GM23338 (cell line): ENCODE results near the gene CRYZL1. TPM values are rescaled to one million over a fixed set of nuclear protein-coding genes. Genes with fewer than 3 reads are reported as not detected.

ENCODE experiments used
- ATAC-seq: fragments of 200-7000 bp; cut with Tn5 transposase; 3 replicates; pipeline ENCODE4 v1.9.1; 2020
- DNase-seq: peaks from one replicate; pipeline ENCODE4 v3.0.0-alpha.2; 2015; ENCODE audit warnings: low spot score
- H2AFZ ChIP-seq: fragments of 200-600 bp; sonication (generic); 2 replicates; pipeline ENCODE4 v1.8.0; 2016; ENCODE audit warnings: antibody characterized with exemption, mild to moderate bottlenecking, moderate library complexity
- H3F3A ChIP-seq: fragments of 200-600 bp; sonication (generic); replicated peaks from 2 replicates; pipeline ENCODE4 v1.8.0; 2017; ENCODE audit warnings: antibody characterized with exemption, mixed run types, low read depth
- H3K27ac ChIP-seq: fragments of 200-600 bp; sonication (generic); 2 replicates; pipeline ENCODE4 v1.6.1; 2016; ENCODE audit warnings: low read depth
- H3K27me3 ChIP-seq: fragments of 200-600 bp; sonication (generic); 2 replicates; pipeline ENCODE4 v1.8.0; 2016; ENCODE audit warnings: mild to moderate bottlenecking, mixed run types, moderate library complexity; ENCODE audit not compliant: insufficient read depth
- H3K36me3 ChIP-seq: fragments of 200-600 bp; sonication (generic); 2 replicates; pipeline ENCODE4 v1.8.0; 2016; ENCODE audit warnings: mild to moderate bottlenecking; ENCODE audit not compliant: insufficient read depth
- H3K4me1 ChIP-seq: fragments of 200-600 bp; sonication (generic); 2 replicates; pipeline ENCODE4 v1.8.0; 2016; ENCODE audit warnings: mild to moderate bottlenecking, moderate library complexity; ENCODE audit not compliant: insufficient read depth
- H3K4me2 ChIP-seq: fragments of 200-600 bp; sonication (generic); 2 replicates; pipeline ENCODE4 v1.7.1; 2017; ENCODE audit warnings: mixed run types
- H3K4me3 ChIP-seq: fragments of 200-600 bp; sonication (generic); 2 replicates; pipeline ENCODE4 v1.6.1; 2016; ENCODE audit warnings: mixed run types
- H3K79me2 ChIP-seq: fragments of 200-600 bp; sonication (generic); replicated peaks from 2 replicates; pipeline ENCODE4 v1.8.0; 2017; ENCODE audit warnings: mild to moderate bottlenecking; ENCODE audit not compliant: insufficient read depth
- H3K9me2 ChIP-seq: fragments of 200-600 bp; sonication (generic); 2 replicates; pipeline ENCODE4 v1.8.0; 2017; ENCODE audit not compliant: insufficient read depth
- H4K20me1 ChIP-seq: fragments of 200-600 bp; sonication (generic); replicated peaks from 2 replicates; pipeline ENCODE4 v1.8.0; 2017; ENCODE audit warnings: mild to moderate bottlenecking; ENCODE audit not compliant: insufficient read depth
- H3K27ac Mint-ChIP-seq: 2 replicates; pipeline ENCODE4 v1.8.0; 2020; ENCODE audit warnings: inconsistent platforms, mild to moderate bottlenecking, moderate library complexity, mixed read lengths
- H3K27me3 Mint-ChIP-seq: 3 replicates; pipeline ENCODE4 v1.8.0; 2022; ENCODE audit warnings: low read depth, mild to moderate bottlenecking, moderate library complexity, mixed read lengths, inconsistent platforms; ENCODE audit not compliant: insufficient read depth, poor library complexity
- H3K36me3 Mint-ChIP-seq: 3 replicates; pipeline ENCODE4 v1.8.0; 2021; ENCODE audit warnings: low read depth, mild to moderate bottlenecking, inconsistent platforms, moderate library complexity, mixed read lengths
- H3K4me1 Mint-ChIP-seq: 3 replicates; pipeline ENCODE4 v1.8.0; 2020; ENCODE audit warnings: mild to moderate bottlenecking, inconsistent platforms, mixed read lengths
- H3K4me3 Mint-ChIP-seq: 3 replicates; pipeline ENCODE4 v1.8.0; 2021; ENCODE audit warnings: moderate library complexity, mild to moderate bottlenecking, inconsistent platforms, mixed read lengths
- H3K9me3 Mint-ChIP-seq: 3 replicates; pipeline ENCODE4 v1.8.0; 2020; ENCODE audit warnings: moderate library complexity, mild to moderate bottlenecking, inconsistent platforms, mixed read lengths
- CREB1 ChIP-seq: fragments of 250-450 bp; sonication (Bioruptor Pico); IDR thresholded peaks from 2 replicates; pipeline ENCODE4 v1.5.0; 2020; ENCODE audit warnings: low read depth, mild to moderate bottlenecking, moderate library complexity
- EZH2 ChIP-seq: fragments of 200-600 bp; sonication (generic); IDR thresholded peaks from one replicate; pipeline ENCODE4 v1.8.0; 2017; ENCODE audit warnings: antibody characterized with exemption, mild to moderate bottlenecking, low read depth; ENCODE audit not compliant: unreplicated experiment
- EZH2phosphoT487 ChIP-seq: fragments of 200-600 bp; sonication (generic); IDR thresholded peaks from one replicate; pipeline ENCODE4 v1.8.1; 2018; ENCODE audit warnings: antibody characterized with exemption; ENCODE audit not compliant: unreplicated experiment
- JUNB ChIP-seq: IDR thresholded peaks from one replicate; pipeline ENCODE4 v1.6.1; 2016; ENCODE audit warnings: antibody characterized with exemption; ENCODE audit not compliant: unreplicated experiment
- NANOG ChIP-seq: IDR thresholded peaks from 2 replicates; pipeline ENCODE4 v1.6.1; 2016; ENCODE audit warnings: antibody characterized with exemption, borderline replicate concordance
- REST ChIP-seq: IDR thresholded peaks from one replicate; pipeline ENCODE4 v1.6.1; 2018; ENCODE audit warnings: antibody characterized with exemption; ENCODE audit not compliant: unreplicated experiment
- ZNF114 ChIP-seq: fragments of 250-450 bp; sonication (Bioruptor Pico); IDR thresholded peaks from 2 replicates; pipeline ENCODE4 v1.5.0; 2020; ENCODE audit warnings: mild to moderate bottlenecking, moderate library complexity
- ZNF331 ChIP-seq: fragments of 250-450 bp; sonication (Bioruptor Pico); IDR thresholded peaks from 2 replicates; pipeline ENCODE4 v1.5.0; 2020; ENCODE audit warnings: low read depth, mild to moderate bottlenecking, moderate library complexity
- polyA plus RNA-seq: library from polyadenylated mRNA; unstranded; fragments of >200 nt; fragmentation: Nextera tagmentation; extraction: Ambion mirVana; gene quantifications from 2 replicates; pipeline ENCODE4 v1.2.1, GENCODE V29; 2016
- total RNA-seq: library from RNA; depleted of rRNA; stranded (reverse); fragments of >200 nt; shearing (Covaris generic); gene quantifications from 2 replicates; pipeline ENCODE4 v1.2.3, GENCODE V29; 2014
- TF ChIP-seq, protein P1 (sequence below): fragments of 250-450 bp; sonication (Bioruptor Pico); IDR thresholded peaks from 2 replicates; pipeline ENCODE4 v1.5.0; 2020; ENCODE audit warnings: mild to moderate bottlenecking, moderate library complexity

The CRYZL1 gene
- total and polyA plus RNA-seq, 2 experiments from 2014 or later: 23.8 to 40.5 TPM

DNA sequence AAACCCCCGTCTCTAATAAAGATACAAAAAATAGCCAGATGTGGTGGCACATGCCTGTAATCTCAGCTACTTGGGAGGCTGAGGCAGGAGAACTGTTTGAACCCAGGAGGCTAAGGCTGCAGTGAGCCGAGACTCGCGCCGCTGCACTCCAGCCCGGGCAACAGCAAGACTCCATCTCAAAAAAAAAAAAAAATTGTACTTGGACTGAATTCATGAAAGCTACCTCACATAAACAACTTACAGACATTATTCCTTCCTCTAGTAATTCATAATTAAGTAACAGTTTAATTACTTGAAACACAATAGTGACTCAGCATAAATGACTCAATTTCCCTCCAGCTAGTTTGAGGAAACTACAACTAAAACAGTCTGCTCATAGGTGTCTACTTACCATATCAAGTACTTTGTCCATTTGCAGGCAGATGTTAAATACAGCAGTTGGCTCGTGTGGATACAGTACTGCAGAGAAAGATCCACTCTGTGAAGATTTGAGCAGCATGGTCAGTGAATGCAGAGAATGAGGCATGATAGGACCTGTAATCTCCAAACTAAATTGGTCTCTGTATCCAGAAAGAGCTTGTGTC, 62.5 kb downstream of the CRYZL1 start (continued):
- no peak for TF ChIP-seq REST
- TF ChIP-seq CREB1: no peak
- TF ChIP-seq ZNF331 (CRISPR knock-in tag): no peak
- TF ChIP-seq EZH2: no peak

- H3K27me3 Mint-ChIP-seq: no peaks in the 10 kb centered on the region
- TF ChIP-seq NANOG: no peak
- TF ChIP-seq EZH2phosphoT487: no peak
- no peak for TF ChIP-seq REST
- TF ChIP-seq, protein P1, sequence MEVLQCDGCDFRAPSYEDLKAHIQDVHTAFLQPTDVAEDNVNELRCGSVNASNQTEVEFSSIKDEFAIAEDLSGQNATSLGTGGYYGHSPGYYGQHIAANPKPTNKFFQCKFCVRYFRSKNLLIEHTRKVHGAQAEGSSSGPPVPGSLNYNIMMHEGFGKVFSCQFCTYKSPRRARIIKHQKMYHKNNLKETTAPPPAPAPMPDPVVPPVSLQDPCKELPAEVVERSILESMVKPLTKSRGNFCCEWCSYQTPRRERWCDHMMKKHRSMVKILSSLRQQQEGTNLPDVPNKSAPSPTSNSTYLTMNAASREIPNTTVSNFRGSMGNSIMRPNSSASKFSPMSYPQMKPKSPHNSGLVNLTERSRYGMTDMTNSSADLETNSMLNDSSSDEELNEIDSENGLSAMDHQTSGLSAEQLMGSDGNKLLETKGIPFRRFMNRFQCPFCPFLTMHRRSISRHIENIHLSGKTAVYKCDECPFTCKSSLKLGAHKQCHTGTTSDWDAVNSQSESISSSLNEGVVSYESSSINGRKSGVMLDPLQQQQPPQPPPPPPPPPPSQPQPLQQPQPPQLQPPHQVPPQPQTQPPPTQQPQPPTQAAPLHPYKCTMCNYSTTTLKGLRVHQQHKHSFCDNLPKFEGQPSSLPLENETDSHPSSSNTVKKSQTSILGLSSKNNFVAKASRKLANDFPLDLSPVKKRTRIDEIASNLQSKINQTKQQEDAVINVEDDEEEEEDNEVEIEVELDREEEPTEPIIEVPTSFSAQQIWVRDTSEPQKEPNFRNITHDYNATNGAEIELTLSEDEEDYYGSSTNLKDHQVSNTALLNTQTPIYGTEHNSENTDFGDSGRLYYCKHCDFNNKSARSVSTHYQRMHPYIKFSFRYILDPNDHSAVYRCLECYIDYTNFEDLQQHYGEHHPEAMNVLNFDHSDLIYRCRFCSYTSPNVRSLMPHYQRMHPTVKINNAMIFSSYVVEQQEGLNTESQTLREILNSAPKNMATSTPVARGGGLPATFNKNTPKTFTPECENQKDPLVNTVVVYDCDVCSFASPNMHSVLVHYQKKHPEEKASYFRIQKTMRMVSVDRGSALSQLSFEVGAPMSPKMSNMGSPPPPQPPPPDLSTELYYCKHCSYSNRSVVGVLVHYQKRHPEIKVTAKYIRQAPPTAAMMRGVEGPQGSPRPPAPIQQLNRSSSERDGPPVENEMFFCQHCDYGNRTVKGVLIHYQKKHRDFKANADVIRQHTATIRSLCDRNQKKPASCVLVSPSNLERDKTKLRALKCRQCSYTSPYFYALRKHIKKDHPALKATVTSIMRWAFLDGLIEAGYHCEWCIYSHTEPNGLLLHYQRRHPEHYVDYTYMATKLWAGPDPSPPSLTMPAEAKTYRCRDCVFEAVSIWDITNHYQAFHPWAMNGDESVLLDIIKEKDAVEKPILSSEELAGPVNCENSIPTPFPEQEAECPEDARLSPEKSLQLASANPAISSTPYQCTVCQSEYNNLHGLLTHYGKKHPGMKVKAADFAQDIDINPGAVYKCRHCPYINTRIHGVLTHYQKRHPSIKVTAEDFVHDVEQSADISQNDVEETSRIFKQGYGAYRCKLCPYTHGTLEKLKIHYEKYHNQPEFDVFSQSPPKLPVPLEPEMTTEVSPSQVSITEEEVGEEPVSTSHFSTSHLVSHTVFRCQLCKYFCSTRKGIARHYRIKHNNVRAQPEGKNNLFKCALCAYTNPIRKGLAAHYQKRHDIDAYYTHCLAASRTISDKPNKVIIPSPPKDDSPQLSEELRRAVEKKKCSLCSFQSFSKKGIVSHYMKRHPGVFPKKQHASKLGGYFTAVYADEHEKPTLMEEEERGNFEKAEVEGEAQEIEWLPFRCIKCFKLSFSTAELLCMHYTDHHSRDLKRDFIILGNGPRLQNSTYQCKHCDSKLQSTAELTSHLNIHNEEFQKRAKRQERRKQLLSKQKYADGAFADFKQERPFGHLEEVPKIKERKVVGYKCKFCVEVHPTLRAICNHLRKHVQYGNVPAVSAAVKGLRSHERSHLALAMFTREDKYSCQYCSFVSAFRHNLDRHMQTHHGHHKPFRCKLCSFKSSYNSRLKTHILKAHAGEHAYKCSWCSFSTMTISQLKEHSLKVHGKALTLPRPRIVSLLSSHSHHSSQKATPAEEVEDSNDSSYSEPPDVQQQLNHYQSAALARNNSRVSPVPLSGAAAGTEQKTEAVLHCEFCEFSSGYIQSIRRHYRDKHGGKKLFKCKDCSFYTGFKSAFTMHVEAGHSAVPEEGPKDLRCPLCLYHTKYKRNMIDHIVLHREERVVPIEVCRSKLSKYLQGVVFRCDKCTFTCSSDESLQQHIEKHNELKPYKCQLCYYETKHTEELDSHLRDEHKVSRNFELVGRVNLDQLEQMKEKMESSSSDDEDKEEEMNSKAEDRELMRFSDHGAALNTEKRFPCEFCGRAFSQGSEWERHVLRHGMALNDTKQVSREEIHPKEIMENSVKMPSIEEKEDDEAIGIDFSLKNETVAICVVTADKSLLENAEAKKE (CRISPR knock-in tag): no peak
- TF ChIP-seq EZH2: no peak
- TF ChIP-seq ZNF114 (CRISPR knock-in tag): no peak
- no peak for TF ChIP-seq JUNB
Observed at GRCh38 chr21:33578214-33578613, 63.3 kb downstream of the CRYZL1 start.

More at GRCh38 chr21:33578214-33578613, 63.3 kb downstream of the CRYZL1 start:
- H3K27ac ChIP-seq: no peak overlapping the region
- peaks cover 9% of the 10 kb centered on the region; the same call in 1 of the 2 replicates for H4K20me1 ChIP-seq
- no peak for ATAC-seq
- DNase-seq: no peak
- Mint-ChIP-seq H3K27ac (no peak overlapping the region), H3K4me3 (no peak overlapping the region), H3K4me1 (no peaks in the 10 kb centered on the region), H3K36me3 (peaks cover 61% of the 10 kb centered on the region), H3K9me3 (no peaks in the 10 kb centered on the region)
- peaks cover 3% of the 10 kb centered on the region; the same call in 1 of the 2 replicates for H3F3A ChIP-seq
- H2AFZ ChIP-seq: no peak overlapping the region
- H3K36me3 ChIP-seq: peaks cover 15% of the 10 kb centered on the region; the same call in 1 of the 2 replicates
- H3K4me2 ChIP-seq: no peak overlapping the region
- no peaks in the 10 kb centered on the region for H3K4me1 ChIP-seq
- H3K4me3 ChIP-seq: no peak overlapping the region
- no peaks in the 10 kb centered on the region for H3K9me2 ChIP-seq
- H3K27me3 ChIP-seq: no peaks in the 10 kb centered on the region
- no peaks in the 10 kb centered on the region for H3K79me2 ChIP-seq
